ENCODE data around the gene FMNL3.

Gene FMNL3

DNA sequence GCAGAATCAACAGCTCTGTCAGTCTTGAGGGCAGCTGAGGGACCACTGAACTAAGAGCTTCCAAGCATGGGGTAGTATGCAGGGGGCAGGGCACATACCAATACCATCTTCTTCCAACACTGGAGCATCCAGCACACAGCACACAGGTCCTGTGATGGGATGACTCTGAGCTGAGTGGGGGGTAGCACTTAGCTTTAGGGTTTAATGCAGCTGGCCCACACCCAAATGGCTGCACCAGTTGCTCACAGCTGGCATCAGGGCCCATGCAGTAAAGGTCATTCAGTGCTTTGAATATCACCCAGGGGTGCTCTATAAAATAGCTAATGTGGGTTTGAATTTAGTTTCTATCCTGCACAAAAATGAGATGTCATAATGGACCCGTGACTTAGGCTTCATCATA, 103.5 kb downstream of the FMNL3 start:
- Mint-ChIP-seq H3K27ac (no peak overlapping the region), H3K9me3 (no peaks in the 10 kb centered on the region), H3K36me3 (no peaks in the 10 kb centered on the region), H3K4me1 (peaks cover 5% of the 10 kb centered on the region), H3K4me3 (no peak overlapping the region)
- ATAC-seq: no peak
- no peak for DNase-seq (ENCODE audit: low spot score in 2 of 2)

DNA sequence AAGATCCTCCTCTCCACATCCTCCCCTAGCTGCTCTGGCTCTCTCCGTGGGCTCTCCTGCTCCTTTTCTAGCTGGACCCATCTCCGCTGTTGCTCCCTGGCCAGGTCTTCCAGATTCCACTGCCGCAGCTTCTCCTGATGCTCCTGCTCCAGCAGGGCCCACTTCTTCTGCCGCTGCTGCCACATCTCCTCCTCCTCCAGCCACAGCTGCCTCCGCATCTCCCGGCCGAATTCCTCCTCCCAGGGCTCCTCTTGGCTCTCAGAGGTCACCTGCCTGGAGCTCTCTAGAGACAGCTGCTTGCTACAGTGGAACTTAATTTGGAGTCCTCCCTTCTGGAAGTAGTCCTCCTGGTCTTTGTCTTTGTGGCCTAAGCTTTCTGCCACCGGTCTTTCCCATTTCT, 107.2 kb downstream of the FMNL3 start:
- no peaks in the 10 kb centered on the region for H3K9me3 Mint-ChIP-seq
- peak overlapping the region; percentile 56 for H3K27ac Mint-ChIP-seq

DNA sequence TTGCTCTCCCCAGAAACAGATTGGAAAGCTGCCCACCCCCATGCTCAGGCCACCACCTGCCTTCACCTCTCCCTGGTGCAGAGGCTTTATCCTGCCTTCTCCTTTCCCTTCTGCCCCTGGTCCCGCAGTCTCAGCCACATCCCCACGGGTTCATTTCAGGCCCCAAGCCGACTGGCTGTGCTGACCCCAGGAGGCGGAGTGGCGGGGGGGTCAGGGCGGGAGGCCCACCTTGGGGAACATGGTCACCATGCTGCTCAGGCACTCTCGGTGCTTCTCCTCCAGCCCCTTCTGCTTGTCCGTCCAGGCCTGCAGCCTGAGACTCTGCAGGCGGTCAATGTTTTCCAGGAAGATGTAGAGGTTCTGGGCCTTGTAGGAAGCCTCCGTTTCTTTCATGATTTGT, 108.7 kb downstream of the FMNL3 start:
- Mint-ChIP-seq H3K4me1 (peaks cover 5% of the 10 kb centered on the region), H3K4me3 (no peak overlapping the region), H3K27ac (peak overlapping the region; percentile 55), H3K9me3 (no peaks in the 10 kb centered on the region), H3K36me3 (no peaks in the 10 kb centered on the region)
- peak in 1 of 2 donors; percentile 44 for DNase-seq (ENCODE audit: low spot score in 2 of 2)
- no peak for ATAC-seq

More for the DNA sequence above, 107.2 kb downstream of the FMNL3 start:
- no peak for DNase-seq (ENCODE audit: low spot score in 2 of 2)
- Mint-ChIP-seq H3K4me3 (no peak overlapping the region), H3K4me1 (peaks cover 5% of the 10 kb centered on the region), H3K36me3 (no peaks in the 10 kb centered on the region)
- ATAC-seq: no peak

DNA sequence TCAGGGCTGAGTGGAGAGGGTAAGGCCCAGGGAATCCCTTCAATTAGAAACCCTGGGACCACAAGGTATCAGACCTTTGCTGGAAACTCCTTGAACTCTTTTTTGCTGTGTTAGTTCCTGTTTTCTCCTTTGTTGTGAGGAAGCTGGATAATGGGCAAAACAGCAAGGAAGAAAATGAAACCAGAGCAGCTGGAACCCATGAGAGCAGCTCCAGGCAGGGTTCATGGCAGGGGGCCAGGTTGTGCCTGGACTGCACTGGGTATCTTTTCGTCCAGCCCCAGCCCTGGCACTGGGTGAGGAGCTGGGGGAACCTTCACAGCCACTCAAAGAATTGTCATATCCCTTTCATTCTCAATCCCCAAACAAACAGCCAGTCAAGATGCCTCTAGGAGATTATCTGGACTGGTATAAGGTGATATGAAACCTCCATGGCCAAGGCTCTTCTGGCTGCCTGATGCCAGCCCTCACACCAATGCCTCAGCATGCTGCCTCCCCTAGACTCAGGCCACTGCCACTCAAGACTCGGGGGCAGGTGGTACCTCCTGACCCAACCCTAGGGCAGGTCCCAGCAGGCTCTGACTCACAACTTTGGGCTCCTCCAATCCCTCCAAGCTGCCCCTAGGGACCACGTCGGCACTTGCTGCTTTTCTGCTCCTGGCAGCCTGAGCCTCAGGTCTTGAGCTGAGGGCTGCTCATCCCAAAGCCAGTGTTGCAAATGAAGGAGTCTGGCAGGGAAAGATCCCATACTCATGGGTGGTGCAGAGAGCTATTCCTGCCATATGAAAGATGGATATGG, 118.3 kb downstream of the FMNL3 start:
- ATAC-seq (no peak), DNase-seq (ENCODE audit: low spot score in 2 of 2) (no peak)
- no peak overlapping the region for H3K4me3 Mint-ChIP-seq
- no peaks in the 10 kb centered on the region for H3K36me3 Mint-ChIP-seq
- H3K9me3 Mint-ChIP-seq: no peaks in the 10 kb centered on the region
- H3K4me1 Mint-ChIP-seq: no peaks in the 10 kb centered on the region
- peak overlapping the region; percentile 32 for H3K27ac Mint-ChIP-seq

DNA sequence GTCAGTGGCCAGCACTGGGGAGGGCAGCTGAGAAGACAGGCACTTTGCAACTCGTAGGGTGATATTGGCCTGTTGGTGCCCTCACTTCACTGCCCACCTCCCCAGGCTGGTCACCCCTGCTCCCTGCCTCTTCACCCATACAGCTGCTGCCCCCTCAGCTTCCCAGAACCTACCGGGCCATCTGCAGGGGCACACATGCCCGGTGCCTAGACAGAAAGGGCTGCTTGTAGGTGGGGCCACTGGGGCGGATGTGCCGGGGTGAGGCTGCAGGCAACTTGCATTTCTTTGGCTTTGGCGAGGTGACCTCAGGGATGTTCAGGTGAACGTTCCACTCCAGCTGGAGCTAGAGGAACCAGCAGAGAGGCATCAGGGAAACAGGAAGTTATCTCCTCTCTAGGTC, 118.9 kb downstream of the FMNL3 start:
- no peak for DNase-seq (ENCODE audit: low spot score in 2 of 2)
- Mint-ChIP-seq H3K27ac (no peak overlapping the region), H3K4me3 (no peak overlapping the region), H3K36me3 (no peaks in the 10 kb centered on the region), H3K9me3 (no peaks in the 10 kb centered on the region), H3K4me1 (no peaks in the 10 kb centered on the region)
- no peak for ATAC-seq

DNA sequence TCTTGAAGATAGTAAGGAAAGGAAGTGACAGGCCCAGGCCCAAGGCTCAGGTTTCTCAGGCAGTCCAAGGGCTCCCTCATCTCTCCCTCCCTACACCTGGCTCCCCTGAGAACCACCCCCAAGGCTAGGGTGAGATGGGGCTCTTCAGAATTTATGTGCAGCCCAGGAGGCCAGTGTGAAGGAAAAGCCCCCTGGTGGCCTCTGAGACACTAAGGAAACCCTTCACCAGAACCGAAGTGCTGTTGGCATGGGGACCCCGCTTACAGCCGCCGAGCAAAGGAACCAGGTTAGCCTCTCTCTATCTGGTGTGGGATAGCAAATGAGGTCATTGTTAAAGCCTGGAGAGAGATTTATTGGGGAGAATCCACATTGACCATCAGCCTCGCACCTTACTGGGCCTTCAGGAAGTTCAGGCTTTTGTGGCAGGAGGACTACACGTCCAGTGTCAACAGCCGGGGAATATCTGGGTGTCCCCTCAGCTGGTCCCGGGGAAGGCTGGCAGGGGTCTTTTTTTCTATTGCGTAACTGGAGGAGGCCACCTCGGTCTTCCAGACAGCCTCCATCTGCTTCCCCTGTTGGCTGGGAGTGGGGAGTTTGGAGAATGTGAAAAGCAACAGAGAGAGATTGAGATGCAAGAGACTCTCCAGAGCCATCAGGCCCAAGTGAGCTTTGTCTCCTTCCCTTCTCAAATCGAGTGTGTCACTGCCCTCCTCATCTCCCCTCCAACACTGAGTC, 119.9 kb downstream of the FMNL3 start:
- DNase-seq (ENCODE audit: low spot score in 2 of 2) (no peak), ATAC-seq (no peak)
- Mint-ChIP-seq H3K36me3 (no peaks in the 10 kb centered on the region), H3K9me3 (no peaks in the 10 kb centered on the region), H3K27ac (no peak overlapping the region), H3K4me3 (no peak overlapping the region), H3K4me1 (peaks cover 5% of the 10 kb centered on the region)
